Measurements from ENCODE around the gene TKT.

GRCh38 chr3:53257465-53257864, 1.6 kb upstream of the TKT start:
- TF ChIP-seq POLR2A (IDR thresholded peaks at IDR 0.05; ENCODE audit: low read depth, low read length) (no peak), TAF1 (IDR thresholded peaks at IDR 0.05; ENCODE audit: borderline replicate concordance, low read depth, low read length) (no peak)
